KG1 (cell line): ENCODE measurements around the gene FRMPD2.
"Not testable (repeated sequence)": the region's sequence is repeated elsewhere in the genome, so short reads cannot be mapped to it uniquely, and the experiment has no call there.

ENCODE experiments used
- DNase-seq: peaks from one replicate; lab custom pipeline; 2025; lab: John Stamatoyannopoulos, UW

Gene FRMPD2

DNA sequence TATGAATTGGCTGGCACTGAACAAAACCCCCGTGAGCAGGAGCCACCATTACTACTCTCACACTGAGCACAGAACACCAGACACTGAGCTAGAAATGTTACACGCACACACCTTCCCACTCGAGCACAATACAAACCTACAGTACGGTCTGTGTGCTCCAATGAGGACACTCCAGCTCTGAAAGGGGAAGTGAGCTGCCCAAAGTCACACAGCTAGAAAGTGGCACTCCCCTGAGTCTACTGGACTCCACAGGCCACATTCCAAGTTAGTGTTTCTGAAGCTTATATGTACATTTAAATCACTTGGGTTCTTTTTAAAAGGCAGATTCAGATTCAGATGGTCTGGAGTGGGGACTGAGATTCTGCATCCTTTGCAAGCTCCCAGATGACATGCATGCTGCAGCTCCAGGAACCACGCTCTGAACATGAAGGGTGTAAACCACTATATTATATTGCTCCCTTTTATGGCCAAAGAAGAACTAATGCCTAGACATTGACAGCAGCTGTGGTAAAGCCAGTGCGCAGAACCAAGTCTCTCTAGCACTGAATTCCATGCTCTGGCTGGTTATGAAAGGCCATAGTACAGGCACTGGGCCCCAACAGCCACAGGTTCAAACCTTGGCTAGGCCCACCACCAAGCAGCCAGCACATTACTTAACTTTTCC lies 77.1 kb downstream of the FRMPD2 start:
- no peak for DNase-seq

- DNase-seq, result no peak
Measured at GRCh38 chr10:48195803-48196202, 78.7 kb downstream of the FRMPD2 start.

GRCh38 chr10:48194830-48195229 lies 79.7 kb downstream of the FRMPD2 start:
- DNase-seq, result no peak

DNA sequence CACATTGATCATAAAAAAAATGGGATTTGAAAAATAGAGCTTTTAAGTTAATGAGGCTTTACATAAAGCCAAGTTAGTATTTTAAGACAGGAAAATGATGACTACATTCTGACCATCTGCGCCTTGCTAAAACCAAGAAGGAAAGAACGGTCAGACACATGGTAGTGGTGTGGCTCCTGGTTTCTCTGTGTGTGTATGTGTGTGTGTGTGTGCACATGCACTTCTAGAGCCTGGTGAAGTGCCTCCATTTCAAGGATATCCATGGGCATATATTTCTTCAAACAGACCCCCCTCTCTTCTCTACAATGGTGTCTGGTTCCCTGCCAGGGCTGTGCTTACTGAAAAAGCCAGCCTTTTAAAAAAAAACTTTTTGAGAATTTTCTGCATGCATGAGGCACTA lies 80.9 kb downstream of the FRMPD2 start:
- no peak for DNase-seq

- no peak for DNase-seq
Measured at GRCh38 chr10:48192881-48193450, 81.5 kb downstream of the FRMPD2 start.

GRCh38 chr10:48187713-48188485 lies 86.6 kb downstream of the FRMPD2 start:
- DNase-seq, result no peak

GRCh38 chr10:48187126-48187525 lies 87.4 kb downstream of the FRMPD2 start:
- no peak for DNase-seq

DNA sequence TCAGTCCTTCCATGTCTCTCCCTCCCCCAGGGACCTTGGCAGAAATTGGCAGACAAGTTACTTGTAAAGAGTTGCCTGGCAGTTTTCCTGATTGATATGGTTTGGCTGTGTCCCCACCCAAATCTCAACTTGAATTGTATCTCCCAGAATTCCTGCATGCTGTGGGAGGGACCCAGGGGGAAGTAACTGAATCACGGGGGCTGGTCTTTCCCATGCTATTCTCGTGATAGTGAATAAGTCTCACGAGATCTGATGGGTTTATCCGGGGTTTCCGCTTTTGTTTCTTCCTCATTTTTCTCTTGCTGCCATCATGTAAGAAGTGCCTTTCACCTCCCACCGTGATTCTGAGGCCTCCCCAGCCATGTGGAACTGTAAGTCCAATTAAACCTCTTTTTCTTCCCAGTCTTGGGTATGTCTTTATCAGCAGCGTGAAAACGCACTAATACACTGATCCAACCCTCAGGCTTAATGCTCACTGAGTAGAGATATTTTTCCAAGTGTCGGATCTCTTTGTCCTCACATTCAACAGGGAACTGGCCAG lies 88.2 kb downstream of the FRMPD2 start:
- DNase-seq, result not testable (repeated sequence)

GRCh38 chr10:48184224-48184623 lies 90.3 kb downstream of the FRMPD2 start:
- no peak for DNase-seq

DNA sequence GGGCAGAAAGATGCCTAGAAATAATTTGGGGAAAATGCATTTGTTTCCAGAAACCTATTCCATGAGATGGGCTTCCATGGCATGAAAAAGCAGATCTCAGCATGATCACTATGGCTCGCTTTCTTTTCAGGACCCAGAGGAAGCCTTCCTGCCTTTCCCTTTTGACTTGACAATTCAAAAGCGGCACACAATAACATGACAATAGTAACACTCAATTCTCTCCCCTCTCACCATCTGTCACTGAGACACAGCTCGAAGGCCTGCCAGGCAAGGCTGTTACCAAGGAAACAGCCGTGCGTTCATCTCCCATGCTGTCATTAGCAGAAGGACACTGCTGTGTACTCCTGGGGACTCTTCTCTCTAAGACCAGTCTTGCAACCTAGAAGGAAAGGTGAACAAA lies 101.8 kb downstream of the FRMPD2 start:
- DNase-seq, result not testable (repeated sequence)

- not testable (repeated sequence) for DNase-seq
Measured at GRCh38 chr10:48160670-48161069, 113.8 kb downstream of the FRMPD2 start.

- DNase-seq, result not testable (repeated sequence)
Measured at GRCh38 chr10:48160163-48160562, 114.3 kb downstream of the FRMPD2 start.

- not testable (repeated sequence) for DNase-seq
Measured at GRCh38 chr10:48154211-48155140, 120.0 kb downstream of the FRMPD2 start.

DNA sequence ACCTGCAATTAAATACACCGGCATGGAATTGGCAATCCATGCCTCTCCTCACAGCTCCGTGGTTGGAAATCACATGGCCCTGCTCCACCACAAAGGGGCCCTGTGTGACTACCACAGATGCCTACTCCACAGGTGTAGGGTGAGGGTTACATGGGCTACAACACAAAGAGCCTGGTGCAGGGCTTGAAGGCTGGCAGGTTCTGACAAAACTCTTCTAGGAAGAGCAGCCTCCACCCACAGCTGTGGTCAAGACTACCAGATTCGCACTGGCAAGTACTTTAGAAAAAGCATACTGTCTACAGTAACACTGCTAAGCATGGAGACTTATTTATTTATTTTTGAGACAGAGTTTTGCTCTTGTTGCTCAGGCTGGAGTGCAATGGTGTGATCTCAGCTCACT lies 126.9 kb downstream of the FRMPD2 start:
- not testable (repeated sequence) for DNase-seq

- not testable (repeated sequence) for DNase-seq
Measured at GRCh38 chr10:48143721-48144642, 130.5 kb downstream of the FRMPD2 start.

DNA sequence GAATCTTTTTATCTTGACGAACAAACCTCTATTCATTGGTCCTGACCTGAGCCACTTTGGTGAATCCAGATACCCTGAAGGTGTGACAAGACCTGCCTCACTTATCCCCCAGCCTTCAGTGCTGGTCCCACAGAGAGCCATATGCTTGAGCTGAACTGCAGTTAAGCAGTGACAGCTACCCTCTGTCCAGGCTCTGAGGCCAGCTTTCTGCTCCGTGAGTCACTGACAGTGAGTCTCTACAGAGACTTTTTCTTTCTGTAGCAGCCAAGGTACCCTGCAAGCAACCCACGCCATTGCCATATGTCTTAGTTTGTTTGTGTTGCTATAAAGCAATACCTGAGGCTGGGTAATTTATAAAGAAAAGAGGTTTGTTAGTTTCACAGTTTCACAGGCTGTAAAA lies 133.5 kb downstream of the FRMPD2 start:
- not testable (repeated sequence) for DNase-seq

DNA sequence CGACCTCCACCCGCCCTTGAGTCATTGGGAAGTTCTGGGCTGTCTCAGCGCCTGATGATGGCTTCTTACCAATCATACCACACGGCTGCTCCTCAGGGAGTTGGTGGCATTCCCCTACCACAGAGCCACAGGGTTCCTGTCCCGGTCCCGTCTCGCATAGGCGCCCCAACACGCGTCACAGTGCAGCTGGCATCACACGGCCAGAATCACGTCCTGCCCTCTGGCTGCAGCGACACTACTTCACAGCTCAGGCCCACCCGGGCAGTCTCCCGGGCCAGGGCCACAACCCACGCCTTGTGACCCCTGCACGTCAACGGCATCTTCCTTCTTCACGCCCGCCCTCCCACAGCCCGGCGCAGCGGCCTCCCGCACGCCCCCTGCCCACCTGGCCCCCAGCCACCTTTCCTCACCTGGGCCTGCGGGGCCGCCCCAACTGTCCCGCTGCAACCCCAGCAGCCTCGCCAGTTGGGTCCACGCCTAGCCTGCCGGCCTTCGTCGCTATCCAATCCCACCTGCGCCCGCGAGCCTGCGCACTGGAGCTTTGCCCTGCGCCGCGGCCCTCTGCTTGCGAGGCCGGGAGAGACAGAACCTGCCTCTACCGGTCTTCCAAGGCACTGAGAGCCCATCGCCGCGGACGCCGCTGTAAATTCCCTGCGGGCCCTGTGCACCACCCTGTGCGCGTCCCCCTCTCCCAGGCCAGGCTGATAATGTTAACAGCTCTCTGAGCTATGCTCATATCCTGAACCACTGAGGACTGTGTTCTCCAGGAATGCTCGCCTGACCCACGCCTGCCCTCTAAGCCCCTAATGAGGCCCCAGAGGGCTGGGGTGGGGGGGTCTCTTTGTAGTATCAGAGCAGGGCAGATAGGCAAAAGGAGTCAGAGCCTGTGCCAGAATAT lies 134.3 kb downstream of the FRMPD2 start:
- DNase-seq, result not testable (repeated sequence)

DNA sequence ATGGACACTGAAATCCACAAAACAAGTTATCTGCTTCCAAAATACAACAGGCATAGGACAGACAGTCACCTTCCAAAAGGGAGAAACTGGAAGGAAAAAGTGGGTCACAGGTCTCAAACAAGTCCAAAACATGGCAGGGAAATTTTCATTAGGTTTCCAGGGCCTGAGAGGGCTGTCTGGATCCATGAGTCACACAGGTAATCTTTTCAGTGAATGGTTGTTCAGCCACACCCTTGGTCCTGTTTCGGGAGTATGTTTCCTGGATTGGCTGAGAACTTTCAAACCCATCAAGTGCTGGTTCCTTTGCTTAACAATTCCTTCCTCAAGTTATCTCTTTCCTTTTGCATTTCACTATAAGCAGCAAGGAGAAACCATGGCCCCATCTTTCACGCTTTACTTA lies 145.5 kb downstream of the FRMPD2 start:
- DNase-seq, result not testable (repeated sequence)

DNA sequence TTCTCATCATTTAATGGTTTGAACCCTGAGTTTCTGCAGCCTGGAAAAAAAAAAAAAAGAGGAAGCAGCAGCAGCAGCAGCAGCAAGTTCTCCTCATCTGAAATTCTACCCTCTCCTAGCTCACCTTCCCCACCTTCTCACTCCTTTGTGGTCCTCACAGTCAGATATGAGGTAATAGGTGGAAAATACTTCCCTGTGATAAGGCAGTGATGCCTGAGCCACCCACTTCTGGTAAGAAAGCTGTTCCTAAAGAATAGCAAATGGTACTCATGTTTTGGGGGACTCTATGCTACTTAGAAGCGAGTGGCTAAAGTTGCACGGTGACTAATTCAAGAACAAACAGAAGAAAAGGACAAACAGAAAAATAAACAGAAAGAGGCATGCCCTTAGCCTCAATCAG lies 148.2 kb downstream of the FRMPD2 start:
- not testable (repeated sequence) for DNase-seq

DNA sequence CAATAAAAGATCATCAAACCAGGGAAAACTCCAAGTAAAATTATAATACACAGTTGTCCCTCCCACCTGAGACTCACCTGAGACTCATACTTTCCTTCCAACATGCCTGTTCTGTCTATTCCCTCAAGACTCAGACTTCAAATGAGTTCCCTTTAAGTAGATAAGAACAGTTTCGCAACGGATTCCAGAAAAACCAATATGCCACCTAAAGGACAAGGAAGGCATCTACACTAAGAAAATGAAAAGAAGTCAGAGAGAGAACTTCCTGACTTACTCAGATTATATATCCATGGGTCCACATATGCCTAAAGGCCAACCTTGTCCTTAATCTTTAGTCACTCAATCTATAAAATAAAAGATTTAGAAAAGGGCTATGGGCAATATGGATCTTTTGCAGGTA lies 148.9 kb downstream of the FRMPD2 start:
- not testable (repeated sequence) for DNase-seq
